MCF 10A (cell line): ENCODE results near the gene ANKRD61. TPM values are rescaled to one million over a fixed set of nuclear protein-coding genes. Genes with fewer than 3 reads are reported as not detected.

Experiments
- BruUV-seq: library from RNA; stranded (reverse); fragments of 400-500 nt; replicated peaks from 2 replicates; lab custom pipeline; 2021; lab: Mats Ljungman, UMichigan
- CTCF ChIA-PET: fragments of 300-600 bp; sonication (Branson Sonifier 250); formaldehyde crosslinking; extraction: SDS; loops from one replicate; lab custom pipeline; 2021; ENCODE audit warnings: antibody characterized with exemption, inconsistent platforms; lab: Yijun Ruan, JAX
- POLR2A ChIA-PET: fragments of 300-600, 350-650 bp; sonication (Branson Sonifier 250); formaldehyde crosslinking; extraction: SDS; loops from one replicate; lab custom pipeline; 2020; ENCODE audit warnings: antibody characterized with exemption, inconsistent platforms; lab: Yijun Ruan, JAX
- DNase-seq: peaks from one replicate; pipeline ENCODE4 v3.0.0-alpha.2; 2018; ENCODE audit not compliant: unreplicated experiment
- H3K27ac Mint-ChIP-seq: one replicate; pipeline ENCODE4 v1.8.0; 2022; ENCODE audit warnings: mild to moderate bottlenecking, low read depth, mixed read lengths; ENCODE audit not compliant: unreplicated experiment
- H3K27me3 Mint-ChIP-seq: one replicate; pipeline ENCODE4 v1.8.0; 2022; ENCODE audit warnings: mixed read lengths; ENCODE audit not compliant: insufficient read depth, unreplicated experiment
- H3K36me3 Mint-ChIP-seq: one replicate; pipeline ENCODE4 v1.8.0; 2022; ENCODE audit warnings: mild to moderate bottlenecking, moderate library complexity, mixed read lengths; ENCODE audit not compliant: insufficient read depth, unreplicated experiment
- H3K4me1 Mint-ChIP-seq: one replicate; pipeline ENCODE4 v1.8.0; 2022; ENCODE audit warnings: mixed read lengths; ENCODE audit not compliant: insufficient read depth, unreplicated experiment
- H3K4me3 Mint-ChIP-seq: one replicate; pipeline ENCODE4 v1.8.0; 2022; ENCODE audit warnings: mild to moderate bottlenecking, moderate library complexity, mixed read lengths; ENCODE audit not compliant: unreplicated experiment
- H3K9me3 Mint-ChIP-seq: one replicate; pipeline ENCODE4 v1.8.0; 2022; ENCODE audit warnings: mixed read lengths; ENCODE audit not compliant: unreplicated experiment
- intact Hi-C: fragments of 100-400 bp; cut with micrococcal nuclease; formaldehyde crosslinking; loops from 2 replicates; pipeline ENCODE4 v1.14.1; 2022
- total RNA-seq: library from RNA; stranded (reverse); gene quantifications from 2 replicates; pipeline ENCODE4 v1.2.3, GENCODE V29; 2022
- TF ChIP-seq, protein P1 (sequence below): fragments of 200-600 bp; IDR thresholded peaks from one replicate; pipeline ENCODE4 v1.8.0; 2022; ENCODE audit warnings: antibody characterized with exemption, mild to moderate bottlenecking; ENCODE audit not compliant: unreplicated experiment

The ANKRD61 gene
- total RNA-seq, 1 experiment from 2014 or later = not detected

GRCh38 chr7:6027806-6028365 is 3.3 kb upstream of the ANKRD61 start:
- DNase-seq = no peak
- ChIA-PET POLR2A (interaction anchor here (0.9 kb wide), 2 partner anchors 10 to 78 kb away, joined by 3 read pairs; no protein-coding TSS in a partner anchor), CTCF (interaction anchor here (0.6 to 2.0 kb wide), 4 partner anchors 13 to 407 kb away, joined by 3 to 8 read pairs (median 5); no protein-coding TSS in a partner anchor)
- H3K9me3 Mint-ChIP-seq = no peaks in the 10 kb centered on the region
- TF ChIP-seq, protein P1, sequence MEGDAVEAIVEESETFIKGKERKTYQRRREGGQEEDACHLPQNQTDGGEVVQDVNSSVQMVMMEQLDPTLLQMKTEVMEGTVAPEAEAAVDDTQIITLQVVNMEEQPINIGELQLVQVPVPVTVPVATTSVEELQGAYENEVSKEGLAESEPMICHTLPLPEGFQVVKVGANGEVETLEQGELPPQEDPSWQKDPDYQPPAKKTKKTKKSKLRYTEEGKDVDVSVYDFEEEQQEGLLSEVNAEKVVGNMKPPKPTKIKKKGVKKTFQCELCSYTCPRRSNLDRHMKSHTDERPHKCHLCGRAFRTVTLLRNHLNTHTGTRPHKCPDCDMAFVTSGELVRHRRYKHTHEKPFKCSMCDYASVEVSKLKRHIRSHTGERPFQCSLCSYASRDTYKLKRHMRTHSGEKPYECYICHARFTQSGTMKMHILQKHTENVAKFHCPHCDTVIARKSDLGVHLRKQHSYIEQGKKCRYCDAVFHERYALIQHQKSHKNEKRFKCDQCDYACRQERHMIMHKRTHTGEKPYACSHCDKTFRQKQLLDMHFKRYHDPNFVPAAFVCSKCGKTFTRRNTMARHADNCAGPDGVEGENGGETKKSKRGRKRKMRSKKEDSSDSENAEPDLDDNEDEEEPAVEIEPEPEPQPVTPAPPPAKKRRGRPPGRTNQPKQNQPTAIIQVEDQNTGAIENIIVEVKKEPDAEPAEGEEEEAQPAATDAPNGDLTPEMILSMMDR = no peak
- H3K36me3 Mint-ChIP-seq = peaks cover 95% of the 10 kb centered on the region
- no peak overlapping the region for H3K4me3 Mint-ChIP-seq
- intact Hi-C loops = no loop called here
- H3K27me3 Mint-ChIP-seq = no peaks in the 10 kb centered on the region
- H3K27ac Mint-ChIP-seq = no peak overlapping the region
- BruUV-seq = no TSS peak
- H3K4me1 Mint-ChIP-seq = no peaks in the 10 kb centered on the region

GRCh38 chr7:6028563-6028962 is 2.6 kb upstream of the ANKRD61 start:
- BruUV-seq = no TSS peak
- DNase-seq = no peak
- no peak overlapping the region for H3K4me3 Mint-ChIP-seq
- no peaks in the 10 kb centered on the region for H3K4me1 Mint-ChIP-seq
- intact Hi-C loops = no loop called here
- H3K9me3 Mint-ChIP-seq = no peaks in the 10 kb centered on the region
- H3K27me3 Mint-ChIP-seq = no peaks in the 10 kb centered on the region
- TF ChIP-seq, protein P1 = no peak
- ChIA-PET CTCF (interaction anchor here (0.7 to 2.0 kb wide), 2 partner anchors 13 to 406 kb away, joined by 3 to 8 read pairs; no protein-coding TSS in a partner anchor), POLR2A (no interaction called here)
- no peak overlapping the region for H3K27ac Mint-ChIP-seq
- peaks cover 94% of the 10 kb centered on the region for H3K36me3 Mint-ChIP-seq

GRCh38 chr7:6031567-6031966 is 391 bp downstream of the ANKRD61 start:
- H3K27me3 Mint-ChIP-seq = no peaks in the 10 kb centered on the region
- TF ChIP-seq, protein P1 = no peak
- no peaks in the 10 kb centered on the region for H3K9me3 Mint-ChIP-seq
- peaks cover 91% of the 10 kb centered on the region for H3K36me3 Mint-ChIP-seq
- ChIA-PET CTCF (no interaction called here), POLR2A (interaction anchor here (1.7 kb wide), 1 partner anchor 16 kb away, joined by 6 read pairs; no protein-coding TSS in a partner anchor)
- no peak overlapping the region for H3K4me3 Mint-ChIP-seq
- DNase-seq = no peak
- no peaks in the 10 kb centered on the region for H3K4me1 Mint-ChIP-seq
- H3K27ac Mint-ChIP-seq = no peak overlapping the region
- intact Hi-C loops = no loop called here
- BruUV-seq = no TSS peak

GRCh38 chr7:6032167-6032566 is 991 bp downstream of the ANKRD61 start:
- intact Hi-C loops = no loop called here
- Mint-ChIP-seq H3K36me3 (peaks cover 91% of the 10 kb centered on the region), H3K27ac (no peak overlapping the region), H3K27me3 (no peaks in the 10 kb centered on the region), H3K4me1 (no peaks in the 10 kb centered on the region), H3K4me3 (no peak overlapping the region), H3K9me3 (no peaks in the 10 kb centered on the region)
- no peak for DNase-seq
- BruUV-seq = no TSS peak
- TF ChIP-seq, protein P1 = no peak
- POLR2A ChIA-PET = no interaction called here
- CTCF ChIA-PET = no interaction called here
